Activated CD4-positive, alpha-beta T cell treated with anti-CD3 and anti-CD28 coated beads, Interleukin-2, amount 50 U/mL, for 16 hours (primary cell): ENCODE measurements around the gene NME9.
"Not testable (repeated sequence)": the region's sequence is repeated elsewhere in the genome, so short reads cannot be mapped to it uniquely, and the experiment has no call there.

Experiments used
- DNase-seq: peaks from one replicate; pipeline ENCODE4 v3.0.0-alpha.2; 2020

The NME9 gene

GRCh38 chr3:138329127-138329983 lies at the start of gene NME9:
TSS of gene NME9 (minus strand) at chr3:138329851. CDS start at chr3:138329335, 516 bp downstream.
- DNase-seq, result peak; percentile 90

- no peak for DNase-seq
Measured at GRCh38 chr3:138378990-138379389, 49.3 kb upstream of the NME9 start.

GRCh38 chr3:138378331-138378730 lies 48.7 kb upstream of the NME9 start:
- no peak for DNase-seq

GRCh38 chr3:138377804-138378203 lies 48.2 kb upstream of the NME9 start:
- no peak for DNase-seq

- not testable (repeated sequence) for DNase-seq
Measured at GRCh38 chr3:138377212-138377611, 47.6 kb upstream of the NME9 start.

- no peak for DNase-seq
Measured at GRCh38 chr3:138376663-138377062, 47.0 kb upstream of the NME9 start.

GRCh38 chr3:138375447-138375846 lies 45.8 kb upstream of the NME9 start:
- DNase-seq, result no peak

- no peak for DNase-seq
Measured at GRCh38 chr3:138374573-138375134, 45.0 kb upstream of the NME9 start.

GRCh38 chr3:138373736-138374094 lies 44.1 kb upstream of the NME9 start:
- no peak for DNase-seq

GRCh38 chr3:138373087-138373735 lies 43.6 kb upstream of the NME9 start:
- DNase-seq, result no peak

- peak; percentile 42 for DNase-seq
Measured at GRCh38 chr3:138371070-138371965, 41.7 kb upstream of the NME9 start.

- no peak for DNase-seq
Measured at GRCh38 chr3:138370321-138370720, 40.7 kb upstream of the NME9 start.

- no peak for DNase-seq
Measured at GRCh38 chr3:138369151-138369900, 39.7 kb upstream of the NME9 start.

- no peak for DNase-seq
Measured at GRCh38 chr3:138367911-138368310, 38.3 kb upstream of the NME9 start.

- DNase-seq, result no peak
Measured at GRCh38 chr3:138367326-138367850, 37.7 kb upstream of the NME9 start.

- DNase-seq, result no peak
Measured at GRCh38 chr3:138366006-138366759, 36.5 kb upstream of the NME9 start.

GRCh38 chr3:138365253-138365555 lies 35.6 kb upstream of the NME9 start:
- no peak for DNase-seq

- no peak for DNase-seq
Measured at GRCh38 chr3:138364356-138365252, 35.0 kb upstream of the NME9 start.

- DNase-seq, result no peak
Measured at GRCh38 chr3:138363322-138363721, 33.7 kb upstream of the NME9 start.

GRCh38 chr3:138362538-138362937 lies 32.9 kb upstream of the NME9 start:
- no peak for DNase-seq
